Measurements from ENCODE around the gene DUOX2.
"Not testable (repeated sequence)": the region's sequence is repeated elsewhere in the genome, so short reads cannot be mapped to it uniquely, and the experiment has no call there.

GRCh38 chr15:45062301-45062700 lies 51.7 kb downstream of the DUOX2 start:
- not testable (repeated sequence) for TF ChIP-seq PBX3 (CRISPR knock-in tag; IDR thresholded peaks at IDR 0.05); ZBTB44 (tag by site-specific recombination; IDR thresholded peaks at IDR 0.05); ZNF777 (tag by site-specific recombination; IDR thresholded peaks at IDR 0.05; ENCODE audit: borderline replicate concordance); ELK4 (IDR thresholded peaks at IDR 0.05; ENCODE audit: borderline replicate concordance, low read depth, low read length); ZNF747 (tag by site-specific recombination; IDR thresholded peaks at IDR 0.05); SALL2 (tag by site-specific recombination; IDR thresholded peaks at IDR 0.05; ENCODE audit: borderline replicate concordance); ZNF140 (tag by site-specific recombination; IDR thresholded peaks at IDR 0.05)
- TF ChIP-seq, protein P1, sequence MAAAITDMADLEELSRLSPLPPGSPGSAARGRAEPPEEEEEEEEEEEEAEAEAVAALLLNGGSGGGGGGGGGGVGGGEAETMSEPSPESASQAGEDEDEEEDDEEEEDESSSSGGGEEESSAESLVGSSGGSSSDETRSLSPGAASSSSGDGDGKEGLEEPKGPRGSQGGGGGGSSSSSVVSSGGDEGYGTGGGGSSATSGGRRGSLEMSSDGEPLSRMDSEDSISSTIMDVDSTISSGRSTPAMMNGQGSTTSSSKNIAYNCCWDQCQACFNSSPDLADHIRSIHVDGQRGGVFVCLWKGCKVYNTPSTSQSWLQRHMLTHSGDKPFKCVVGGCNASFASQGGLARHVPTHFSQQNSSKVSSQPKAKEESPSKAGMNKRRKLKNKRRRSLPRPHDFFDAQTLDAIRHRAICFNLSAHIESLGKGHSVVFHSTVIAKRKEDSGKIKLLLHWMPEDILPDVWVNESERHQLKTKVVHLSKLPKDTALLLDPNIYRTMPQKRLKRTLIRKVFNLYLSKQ (tag by site-specific recombination; IDR thresholded peaks at IDR 0.05; ENCODE audit: borderline replicate concordance): not testable (repeated sequence)
- TF ChIP-seq, protein P2, sequence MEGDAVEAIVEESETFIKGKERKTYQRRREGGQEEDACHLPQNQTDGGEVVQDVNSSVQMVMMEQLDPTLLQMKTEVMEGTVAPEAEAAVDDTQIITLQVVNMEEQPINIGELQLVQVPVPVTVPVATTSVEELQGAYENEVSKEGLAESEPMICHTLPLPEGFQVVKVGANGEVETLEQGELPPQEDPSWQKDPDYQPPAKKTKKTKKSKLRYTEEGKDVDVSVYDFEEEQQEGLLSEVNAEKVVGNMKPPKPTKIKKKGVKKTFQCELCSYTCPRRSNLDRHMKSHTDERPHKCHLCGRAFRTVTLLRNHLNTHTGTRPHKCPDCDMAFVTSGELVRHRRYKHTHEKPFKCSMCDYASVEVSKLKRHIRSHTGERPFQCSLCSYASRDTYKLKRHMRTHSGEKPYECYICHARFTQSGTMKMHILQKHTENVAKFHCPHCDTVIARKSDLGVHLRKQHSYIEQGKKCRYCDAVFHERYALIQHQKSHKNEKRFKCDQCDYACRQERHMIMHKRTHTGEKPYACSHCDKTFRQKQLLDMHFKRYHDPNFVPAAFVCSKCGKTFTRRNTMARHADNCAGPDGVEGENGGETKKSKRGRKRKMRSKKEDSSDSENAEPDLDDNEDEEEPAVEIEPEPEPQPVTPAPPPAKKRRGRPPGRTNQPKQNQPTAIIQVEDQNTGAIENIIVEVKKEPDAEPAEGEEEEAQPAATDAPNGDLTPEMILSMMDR (tag by site-specific recombination; IDR thresholded peaks at IDR 0.05): not testable (repeated sequence)
- TF ChIP-seq, protein P3, sequence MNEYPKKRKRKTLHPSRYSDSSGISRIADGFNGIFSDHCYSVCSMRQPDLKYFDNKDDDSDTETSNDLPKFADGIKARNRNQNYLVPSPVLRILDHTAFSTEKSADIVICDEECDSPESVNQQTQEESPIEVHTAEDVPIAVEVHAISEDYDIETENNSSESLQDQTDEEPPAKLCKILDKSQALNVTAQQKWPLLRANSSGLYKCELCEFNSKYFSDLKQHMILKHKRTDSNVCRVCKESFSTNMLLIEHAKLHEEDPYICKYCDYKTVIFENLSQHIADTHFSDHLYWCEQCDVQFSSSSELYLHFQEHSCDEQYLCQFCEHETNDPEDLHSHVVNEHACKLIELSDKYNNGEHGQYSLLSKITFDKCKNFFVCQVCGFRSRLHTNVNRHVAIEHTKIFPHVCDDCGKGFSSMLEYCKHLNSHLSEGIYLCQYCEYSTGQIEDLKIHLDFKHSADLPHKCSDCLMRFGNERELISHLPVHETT (tag by site-specific recombination; IDR thresholded peaks at IDR 0.05): not testable (repeated sequence)

Measured in HEK293 (cell line).